GM12878 (cell line): ENCODE measurements around the gene PAK3. TPM values are rescaled to one million over a fixed set of nuclear protein-coding genes. Genes with fewer than 3 reads are reported as not detected.

ENCODE experiments used
- ATAC-seq: fragments of 200-7000 bp; cut with Tn5 transposase; 3 replicates; pipeline ENCODE4 v1.9.1; 2020; ENCODE audit warnings: mild to moderate bottlenecking, moderate library complexity
- BruUV-seq: library from RNA; stranded (reverse); fragments of 400-500 nt; replicated peaks from 2 replicates; lab custom pipeline; 2021; lab: Mats Ljungman, UMichigan
- CTCF ChIA-PET: fragments of 300-600 bp; sonication (Branson Sonifier 250); formaldehyde crosslinking; extraction: SDS; loops from one replicate; lab custom pipeline; 2021; ENCODE audit warnings: inconsistent platforms; lab: Yijun Ruan, JAX
- POLR2A ChIA-PET: fragments of 350-600 bp; formaldehyde crosslinking; extraction: SDS; loops from one replicate; lab custom pipeline; 2021; ENCODE audit warnings: inconsistent platforms; lab: Charles Lee
- RAD21 ChIA-PET: fragments of 300-600 bp; sonication (Branson Sonifier 250); formaldehyde crosslinking; loops from one replicate; lab custom pipeline; 2023; ENCODE audit warnings: antibody characterized with exemption; ENCODE audit not compliant: unreplicated experiment; lab: Charles Lee
- SMC1A ChIA-PET: fragments of 300-600 bp; sonication (Branson Sonifier 250); formaldehyde crosslinking; loops from one replicate; lab custom pipeline; 2023; ENCODE audit not compliant: unreplicated experiment, uncharacterized antibody; lab: Charles Lee
- DNase-seq: peaks from one replicate; pipeline ENCODE4 v3.0.0-alpha.2; 2011; ENCODE audit warnings: low read depth, low spot score
- FAIRE-seq: peaks from 3 replicates; lab custom pipeline; 2011; peaks lifted over from hg19 to GRCh38; lab: Jason Lieb, UNC
- H2AFZ ChIP-seq: 2 replicates; pipeline ENCODE4 v1.6.0; 2011; ENCODE audit warnings: low read depth, low read length, control low read depth; ENCODE audit not compliant: control insufficient read depth
- H3K27ac ChIP-seq: 2 replicates; pipeline ENCODE4 v1.5.1; 2011; ENCODE audit warnings: control low read depth; ENCODE audit not compliant: control insufficient read depth, insufficient read depth
- H3K27me3 ChIP-seq, 2 experiments: replicated peaks in 1 of 2; 2 replicates each; pipeline versions ENCODE4 v1.6.0 to v1.6.1; 2011; ENCODE audit warnings: low read length in 1 of 2; ENCODE audit not compliant: control insufficient read depth in 2 of 2, insufficient read depth in 2 of 2
- H3K36me3 ChIP-seq, 2 experiments: 2 replicates each; pipeline ENCODE4 v1.5.1; 2011; ENCODE audit warnings: low read length in 1 of 2; ENCODE audit not compliant: control insufficient read depth in 2 of 2, insufficient read depth in 2 of 2
- H3K4me1 ChIP-seq: 2 replicates; pipeline ENCODE4 v1.6.1; 2011; ENCODE audit warnings: mild to moderate bottlenecking, low read length, moderate library complexity, mixed read lengths; ENCODE audit not compliant: control insufficient read depth, insufficient read depth
- H3K4me2 ChIP-seq: 2 replicates; pipeline ENCODE4 v1.6.0; 2011; ENCODE audit warnings: control low read depth; ENCODE audit not compliant: control insufficient read depth, insufficient read depth
- H3K4me3 ChIP-seq: fragments of 200-600 bp; sonication (generic); 2 replicates; pipeline ENCODE4 v1.5.1; 2016
- H3K79me2 ChIP-seq: 2 replicates; pipeline ENCODE4 v1.6.0; 2011; ENCODE audit warnings: low read length; ENCODE audit not compliant: control insufficient read depth, insufficient read depth
- H3K9ac ChIP-seq: 2 replicates; pipeline ENCODE4 v1.8.0; 2011; ENCODE audit warnings: low read length, control low read depth, mixed read lengths; ENCODE audit not compliant: control insufficient read depth, insufficient read depth
- H3K9me3 ChIP-seq: replicated peaks from 3 replicates; pipeline ENCODE4 v1.5.1; 2011; ENCODE audit warnings: mild to moderate bottlenecking, low read length; ENCODE audit not compliant: control insufficient read depth, insufficient read depth
- H4K20me1 ChIP-seq: 2 replicates; pipeline ENCODE4 v1.6.0; 2011; ENCODE audit not compliant: control insufficient read depth, insufficient read depth
- CEBPZ ChIP-seq: fragments of 150-350 bp; IDR thresholded peaks from 2 replicates; pipeline ENCODE4 v1.6.1; 2016; ENCODE audit warnings: low read depth, low read length
- CHD1 ChIP-seq: IDR thresholded peaks from 2 replicates; pipeline ENCODE4 v1.6.1; 2012; ENCODE audit warnings: low read depth, low read length, improper control_type of control experiment
- POLR2A ChIP-seq: IDR thresholded peaks from 2 replicates; pipeline ENCODE4 v1.6.1; 2011; ENCODE audit warnings: low read depth, mild to moderate bottlenecking, low read length
- TARDBP ChIP-seq: IDR thresholded peaks from 2 replicates; pipeline ENCODE4 v1.6.1; 2016; ENCODE audit warnings: borderline replicate concordance
- WGBS: methylation state at CpG from one replicate; pipeline ENCODE4 v1.1.6; 2016; ENCODE audit warnings: low lambda C conversion rate; ENCODE audit not compliant: insufficient replicate concordance, insufficient coverage; ENCODE audit errors: missing lambda C conversion rate; 5-methylcytosine and 5-hydroxymethylcytosine counted together
- in situ Hi-C: fragments of 300-500 bp; cut with MboI; formaldehyde crosslinking; loops from 9 replicates; pipeline ENCODE4 v1.14.3; 2018; ENCODE audit warnings: mixed read lengths
- intact Hi-C: fragments of 100-400 bp; cut with micrococcal nuclease; formaldehyde crosslinking; loops from one replicate; pipeline ENCODE4 v1.14.2; 2022; ENCODE audit not compliant: unreplicated experiment
- polyA plus RNA-seq, 11 experiments: library from polyadenylated mRNA; depleted of rRNA in 4 of 11; unstranded in 6 of 11; stranded (reverse) in 5 of 11; fragments of >200 nt; fragmentation: Nextera tagmentation in 4 of 11; fragmentation: Illumina TruSeq in 1 of 11; extraction: Ambion mirVana in 4 of 11; extraction: Trizol in 1 of 11; gene quantifications; 1 replicate in 1 of 11; 2 replicates in 10 of 11; pipeline versions ENCODE4 v1.2.1 to v1.2.3, GENCODE V29; 2011 to 2016; ENCODE audit warnings: inconsistent platforms in 2 of 11, missing spikeins in 2 of 11, low read depth in 1 of 11
- total RNA-seq, 4 experiments: library from RNA; depleted of rRNA in 3 of 4; stranded (reverse); fragments of >200 nt in 3 of 4; fragmentation: Illumina TruSeq in 1 of 4; extraction: Trizol in 1 of 4; gene quantifications; 2 replicates each; pipeline versions ENCODE4 v1.2.1 to v1.2.3, GENCODE V29; 2013 to 2021

The PAK3 gene
- total and polyA plus RNA-seq, 10 of the 15 experiments (the other 5 are each of a cell fraction or from before 2014, with no cell fraction given), result 0.02 to 0.10 (median 0.04) TPM; not detected in 6

- TF ChIP-seq CEBPZ, result no peak
- no peak for TF ChIP-seq TARDBP
These were observed 169.5 kb downstream of the PAK3 start (continued) for GRCh38 chrX:111265486-111265885.

GRCh38 chrX:111268506-111268905 is 172.5 kb downstream of the PAK3 start:
- FAIRE-seq (no peak), ATAC-seq (no peak), DNase-seq (no peak)
- Histone ChIP-seq H3K27me3 (no peaks in the 10 kb centered on the region; a peak in 1 of 4 replicates), H3K4me2 (no peak overlapping the region), H3K4me1 (no peaks in the 10 kb centered on the region), H4K20me1 (no peaks in the 10 kb centered on the region), H3K9ac (no peak overlapping the region), H3K9me3 (no peaks in the 10 kb centered on the region), H3K36me3 (no peaks in the 10 kb centered on the region), H2AFZ (no peak overlapping the region), H3K27ac (no peak overlapping the region), H3K79me2 (no peaks in the 10 kb centered on the region), H3K4me3 (no peak overlapping the region)
- no peak for TF ChIP-seq CHD1
- TF ChIP-seq POLR2A, result no peak
- in situ Hi-C loops (no loop called here), intact Hi-C loops (no loop called here)
- SMC1A ChIA-PET, result no interaction called here
- POLR2A ChIA-PET, result no interaction called here
- CTCF ChIA-PET, result no interaction called here
- RAD21 ChIA-PET, result no interaction called here
- no TSS peak for BruUV-seq
- 0% methylated on average over 2 of the region's 2 CpGs for WGBS
